Breast epithelium (tissue), 3 donors: ENCODE measurements around the gene METRN.

Source experiments
- POLR2A ChIP-seq: fragments of 450-650 bp; IDR thresholded peaks from one replicate; pipeline ENCODE4 v1.6.1; 2016; ENCODE audit warnings: antibody characterized with exemption, mild to moderate bottlenecking, moderate library complexity
- POLR2AphosphoS5 ChIP-seq, 3 donors: sonication (generic); formaldehyde crosslinking; IDR thresholded peaks; one replicate each; pipeline ENCODE4 v1.6.1; 2017; ENCODE audit warnings: antibody characterized with exemption in 3 of 3
- TF ChIP-seq, protein P1 (sequence below), 3 donors: fragments of 450-650 bp; IDR thresholded peaks; one replicate each; pipeline ENCODE4 v1.5.1; 2016 to 2017; ENCODE audit warnings: antibody characterized with exemption in 3 of 3, mild to moderate bottlenecking in 3 of 3, moderate library complexity in 3 of 3

DNA sequence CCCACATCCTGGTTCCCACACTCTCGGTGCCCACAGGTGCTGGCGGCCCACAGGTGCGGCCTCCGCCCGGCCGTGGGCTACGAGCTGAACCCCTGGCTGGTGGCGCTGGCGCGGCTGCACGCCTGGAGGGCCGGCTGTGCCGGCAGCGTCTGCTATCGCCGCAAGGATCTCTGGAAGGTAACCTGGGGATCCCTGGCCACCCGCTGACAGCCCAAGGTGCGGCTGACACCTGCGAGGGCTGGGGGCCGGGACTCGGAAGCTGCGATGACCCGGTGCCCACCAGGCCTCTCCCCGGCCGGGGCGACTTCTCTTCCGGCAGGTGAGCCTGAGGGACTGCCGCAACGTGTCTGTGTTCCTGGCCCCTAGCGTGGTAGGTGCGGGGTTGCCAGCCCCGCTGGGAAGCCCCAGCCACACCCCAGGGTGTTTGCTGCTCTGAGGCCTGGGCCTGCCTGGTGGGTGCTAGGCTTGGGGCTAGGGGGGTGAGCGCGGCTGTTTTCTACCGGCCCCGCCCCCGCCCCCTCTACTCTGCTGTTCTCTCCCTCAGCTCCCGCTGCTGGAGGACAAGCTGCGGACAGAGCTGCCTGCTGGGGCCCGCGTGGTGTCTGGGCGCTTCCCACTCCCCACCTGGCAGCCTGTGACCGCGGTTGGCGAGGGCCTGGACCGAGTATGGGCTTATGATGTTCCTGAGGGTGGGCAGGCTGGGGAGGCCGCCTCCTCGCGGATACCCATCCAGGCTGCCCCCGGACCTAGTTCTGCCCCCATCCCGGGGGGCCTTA is 7.0 kb downstream of the METRN start:
- TF ChIP-seq, protein P1, sequence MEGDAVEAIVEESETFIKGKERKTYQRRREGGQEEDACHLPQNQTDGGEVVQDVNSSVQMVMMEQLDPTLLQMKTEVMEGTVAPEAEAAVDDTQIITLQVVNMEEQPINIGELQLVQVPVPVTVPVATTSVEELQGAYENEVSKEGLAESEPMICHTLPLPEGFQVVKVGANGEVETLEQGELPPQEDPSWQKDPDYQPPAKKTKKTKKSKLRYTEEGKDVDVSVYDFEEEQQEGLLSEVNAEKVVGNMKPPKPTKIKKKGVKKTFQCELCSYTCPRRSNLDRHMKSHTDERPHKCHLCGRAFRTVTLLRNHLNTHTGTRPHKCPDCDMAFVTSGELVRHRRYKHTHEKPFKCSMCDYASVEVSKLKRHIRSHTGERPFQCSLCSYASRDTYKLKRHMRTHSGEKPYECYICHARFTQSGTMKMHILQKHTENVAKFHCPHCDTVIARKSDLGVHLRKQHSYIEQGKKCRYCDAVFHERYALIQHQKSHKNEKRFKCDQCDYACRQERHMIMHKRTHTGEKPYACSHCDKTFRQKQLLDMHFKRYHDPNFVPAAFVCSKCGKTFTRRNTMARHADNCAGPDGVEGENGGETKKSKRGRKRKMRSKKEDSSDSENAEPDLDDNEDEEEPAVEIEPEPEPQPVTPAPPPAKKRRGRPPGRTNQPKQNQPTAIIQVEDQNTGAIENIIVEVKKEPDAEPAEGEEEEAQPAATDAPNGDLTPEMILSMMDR (IDR thresholded peaks at IDR 0.05) = no peak
- TF ChIP-seq POLR2AphosphoS5 (IDR thresholded peaks at IDR 0.05) = no peak
- TF ChIP-seq POLR2A = no peak
